OCI-LY7 (cell line): Measurements from ENCODE around the gene PTDSS2. TPM values are rescaled to one million over a fixed set of nuclear protein-coding genes. Genes with fewer than 3 reads are reported as not detected.
"Not testable (repeated sequence)": the region's sequence is repeated elsewhere in the genome, so short reads cannot be mapped to it uniquely, and the experiment has no call there.

Experiments used
- BruUV-seq: library from RNA; stranded (reverse); fragments of 400-500 nt; replicated peaks from 2 replicates; lab custom pipeline; 2021; lab: Mats Ljungman, UMichigan
- CTCF ChIA-PET: fragments of 300-600 bp; sonication (Branson Sonifier 250); formaldehyde crosslinking; loops from one replicate; lab custom pipeline; 2022; ENCODE audit warnings: antibody characterized with exemption; ENCODE audit not compliant: unreplicated experiment; lab: Charles Lee
- POLR2A ChIA-PET: fragments of 300-600 bp; sonication (Branson Sonifier 250); formaldehyde crosslinking; loops from one replicate; lab custom pipeline; 2022; ENCODE audit warnings: antibody characterized with exemption; lab: Charles Lee
- DNase-seq: peaks from one replicate; pipeline ENCODE4 v3.0.0-alpha.2; 2015; ENCODE audit warnings: low spot score
- H2AFZ ChIP-seq: fragments of 200-600 bp; sonication (generic), shearing (Covaris generic); 2 replicates; pipeline ENCODE4 v1.6.1; 2014; ENCODE audit warnings: mild to moderate bottlenecking, antibody characterized with exemption, low read length, moderate library complexity
- H3K27ac ChIP-seq: fragments of 200-600 bp; sonication (generic); 2 replicates; pipeline ENCODE4 v1.5.1; 2014; ENCODE audit warnings: mixed run types, low read depth, mild to moderate bottlenecking, moderate library complexity, low read length, inconsistent platforms; ENCODE audit not compliant: poor library complexity, severe bottlenecking
- H3K36me3 ChIP-seq: fragments of 200-600 bp; sonication (generic); 2 replicates; pipeline ENCODE4 v1.6.1; 2014; ENCODE audit warnings: mild to moderate bottlenecking, antibody characterized with exemption, low read length, moderate library complexity, mixed read lengths; ENCODE audit not compliant: insufficient read depth
- H3K4me1 ChIP-seq: fragments of 200-600 bp; sonication (generic); 2 replicates; pipeline ENCODE4 v1.5.1; 2014; ENCODE audit warnings: mild to moderate bottlenecking, low read length; ENCODE audit not compliant: insufficient read depth, poor library complexity, severe bottlenecking
- H3K4me2 ChIP-seq: fragments of 200-600 bp; sonication (generic); 2 replicates; pipeline ENCODE4 v1.6.1; 2014; ENCODE audit warnings: mild to moderate bottlenecking, low read length
- H3K4me3 ChIP-seq: fragments of 200-600 bp; sonication (generic); 2 replicates; pipeline ENCODE4 v1.5.1; 2014; ENCODE audit warnings: mild to moderate bottlenecking, low read depth, low read length; ENCODE audit not compliant: poor library complexity, severe bottlenecking
- H3K79me2 ChIP-seq: fragments of 200-600 bp; sonication (generic); 2 replicates; pipeline ENCODE4 v1.6.1; 2016; ENCODE audit warnings: low read depth, mild to moderate bottlenecking, low read length, moderate library complexity, mixed read lengths; ENCODE audit not compliant: insufficient read depth
- H3K9me2 ChIP-seq: fragments of 200-600 bp; sonication (generic); 2 replicates; pipeline ENCODE4 v1.6.1; 2016; ENCODE audit warnings: mild to moderate bottlenecking, low read length, mixed read lengths; ENCODE audit not compliant: insufficient read depth
- H3K9me3 ChIP-seq: fragments of 200-600 bp; sonication (generic); 2 replicates; pipeline ENCODE4 v1.6.1; 2014; ENCODE audit warnings: mild to moderate bottlenecking, mixed run types, low read length, mixed read lengths
- H4K20me1 ChIP-seq: fragments of 200-600 bp; sonication (generic); 2 replicates; pipeline ENCODE4 v1.6.1; 2014; ENCODE audit warnings: mild to moderate bottlenecking, antibody characterized with exemption, low read length, moderate library complexity, mixed read lengths; ENCODE audit not compliant: insufficient read depth
- CTCF ChIP-seq: fragments of 200-600 bp; sonication (generic); conservative IDR thresholded peaks from 2 replicates; pipeline ENCODE4 v1.5.1; 2014; ENCODE audit warnings: mild to moderate bottlenecking, antibody characterized with exemption, low read length, moderate library complexity, mixed read lengths
- EZH2phosphoT487 ChIP-seq: fragments of 200-600 bp; sonication (generic); IDR thresholded peaks from 2 replicates; pipeline ENCODE4 v1.6.1; 2018; ENCODE audit warnings: low read depth, borderline replicate concordance, mild to moderate bottlenecking, mixed run types, antibody characterized with exemption, low read length, moderate library complexity, mixed read lengths
- intact Hi-C: fragments of 100-400 bp; cut with micrococcal nuclease; formaldehyde crosslinking; loops from one replicate; pipeline ENCODE4 v1.10.0; 2022; ENCODE audit not compliant: unreplicated experiment
- total RNA-seq, 2 experiments: library from RNA; depleted of rRNA in 1 of 2; stranded (reverse); fragments of >200 nt in 1 of 2; shearing (Covaris generic) in 1 of 2; gene quantifications; 2 replicates each; pipeline ENCODE4 v1.2.3, GENCODE V29; 2014 to 2022

Gene PTDSS2
- total RNA-seq, 2 experiments from 2014 or later: 27.8 to 32.7 TPM

GRCh38 chr11:516400-516799 is 66.3 kb downstream of the PTDSS2 start:
- CTCF ChIA-PET: no interaction called here
- POLR2A ChIA-PET: no interaction called here
- no peak overlapping the region for H2AFZ ChIP-seq
- no peak overlapping the region for H3K4me2 ChIP-seq
- H3K9me3 ChIP-seq: no peaks in the 10 kb centered on the region; the same call in 1 of the 2 replicates
- TF ChIP-seq EZH2phosphoT487: no peak
- no peak for TF ChIP-seq CTCF
- H3K79me2 ChIP-seq: no peaks in the 10 kb centered on the region
- no peaks in the 10 kb centered on the region for H3K4me1 ChIP-seq
- intact Hi-C loops: no loop called here
- H3K9me2 ChIP-seq: no peaks in the 10 kb centered on the region
- H3K36me3 ChIP-seq: peaks cover 4% of the 10 kb centered on the region; the same call in 1 of the 2 replicates
- H3K4me3 ChIP-seq: no peak overlapping the region
- H3K27ac ChIP-seq: no peak overlapping the region
- BruUV-seq: no TSS peak
- no peaks in the 10 kb centered on the region for H4K20me1 ChIP-seq
- no peak for DNase-seq

GRCh38 chr11:516918-517685 is 67.0 kb downstream of the PTDSS2 start:
- H2AFZ ChIP-seq, H3K4me2 ChIP-seq, H3K9me3 ChIP-seq, BruUV-seq, intact Hi-C loops, CTCF ChIA-PET, H3K27ac ChIP-seq, H3K9me2 ChIP-seq, DNase-seq, H3K4me3 ChIP-seq, POLR2A ChIA-PET, H3K4me1 ChIP-seq, H3K36me3 ChIP-seq, H4K20me1 ChIP-seq, H3K79me2 ChIP-seq: not testable (repeated sequence)

- no peak overlapping the region for H3K27ac ChIP-seq
- intact Hi-C loops: loop anchor here (1.0 kb wide), 2 partner anchors 12 to 70 kb away; no protein-coding TSS in a partner anchor
- DNase-seq: peak; percentile 80
- BruUV-seq: no TSS peak
- no peaks in the 10 kb centered on the region; the same call in 1 of the 2 replicates for H3K9me3 ChIP-seq
- ChIA-PET POLR2A (no interaction called here), CTCF (interaction anchor here (0.8 kb wide), 1 partner anchor 79 kb away, joined by 3 read pairs; no protein-coding TSS in a partner anchor)
- peaks cover 4% of the 10 kb centered on the region; the same call in 1 of the 2 replicates for H3K36me3 ChIP-seq
- no peaks in the 10 kb centered on the region for H3K79me2 ChIP-seq
- H4K20me1 ChIP-seq: no peaks in the 10 kb centered on the region
- TF ChIP-seq EZH2phosphoT487 (no peak), CTCF (peak; percentile 99)
- H3K4me3 ChIP-seq: peak overlapping the region; percentile 28
- no peaks in the 10 kb centered on the region for H3K4me1 ChIP-seq
- no peaks in the 10 kb centered on the region for H3K9me2 ChIP-seq
- H3K4me2 ChIP-seq: peak overlapping the region; percentile 43
- peak overlapping the region; percentile 18; the same call in 1 of the 2 replicates for H2AFZ ChIP-seq
Measured at GRCh38 chr11:518463-519202, 68.6 kb downstream of the PTDSS2 start.
